SK-N-SH treated with all-trans-retinoic acid at 6 μM for 48 hours (cell line): ENCODE results near the gene GRB7.

Experiments
- BACH2 ChIP-seq: fragments of 250-450 bp; sonication (Bioruptor Pico); IDR thresholded peaks from 2 replicates; pipeline ENCODE4 v1.9.0; 2021; ENCODE audit warnings: mild to moderate bottlenecking, borderline replicate concordance
- ESRRG ChIP-seq: fragments of 250-450 bp; sonication (Bioruptor Pico); IDR thresholded peaks from 2 replicates; pipeline ENCODE4 v1.6.1; 2021; ENCODE audit warnings: mild to moderate bottlenecking
- ISL1 ChIP-seq: fragments of 250-450 bp; sonication (Bioruptor Pico); IDR thresholded peaks from 2 replicates; pipeline ENCODE4 v2.1.2; 2022; ENCODE audit warnings: mild to moderate bottlenecking, moderate library complexity
- OSR1 ChIP-seq: fragments of 250-450 bp; sonication (Bioruptor Pico); IDR thresholded peaks from 2 replicates; pipeline ENCODE4 v1.8.0; 2022; ENCODE audit warnings: moderate library complexity, mild to moderate bottlenecking, inconsistent platforms
- PPARA ChIP-seq: fragments of 250-450 bp; sonication (Bioruptor Pico); IDR thresholded peaks from 2 replicates; pipeline ENCODE4 v1.5.0; 2020; ENCODE audit warnings: mild to moderate bottlenecking, borderline replicate concordance
- ZFP3 ChIP-seq: fragments of 250-450 bp; sonication (Bioruptor Pico); IDR thresholded peaks from 2 replicates; pipeline ENCODE4 v1.5.0; 2020; ENCODE audit warnings: mild to moderate bottlenecking, moderate library complexity
- ZFP30 ChIP-seq: fragments of 450-650 bp; formaldehyde crosslinking; IDR thresholded peaks from 2 replicates; pipeline ENCODE4 v1.5.0; 2022; ENCODE audit warnings: mild to moderate bottlenecking, moderate library complexity
- ZNF565 ChIP-seq: fragments of 450-650 bp; formaldehyde crosslinking; conservative IDR thresholded peaks from 2 replicates; pipeline ENCODE4 v1.5.0; 2020; ENCODE audit warnings: low read depth, mild to moderate bottlenecking, moderate library complexity
- TF ChIP-seq, protein P1 (sequence below): fragments of 250-450 bp; sonication (Bioruptor Pico); IDR thresholded peaks from 2 replicates; pipeline ENCODE4 v1.8.0; 2020; ENCODE audit warnings: mild to moderate bottlenecking, moderate library complexity, borderline replicate concordance
- TF ChIP-seq, protein P2 (sequence below): fragments of 250-450 bp; sonication (Bioruptor Pico); IDR thresholded peaks from 2 replicates; pipeline ENCODE4 v1.8.0; 2021; ENCODE audit warnings: low read depth, mild to moderate bottlenecking, moderate library complexity, borderline replicate concordance
- TF ChIP-seq, protein P3 (sequence below): fragments of 250-450 bp; sonication (Bioruptor Pico); IDR thresholded peaks from 2 replicates; pipeline ENCODE4 v1.5.1; 2021; ENCODE audit warnings: mild to moderate bottlenecking, moderate library complexity

DNA sequence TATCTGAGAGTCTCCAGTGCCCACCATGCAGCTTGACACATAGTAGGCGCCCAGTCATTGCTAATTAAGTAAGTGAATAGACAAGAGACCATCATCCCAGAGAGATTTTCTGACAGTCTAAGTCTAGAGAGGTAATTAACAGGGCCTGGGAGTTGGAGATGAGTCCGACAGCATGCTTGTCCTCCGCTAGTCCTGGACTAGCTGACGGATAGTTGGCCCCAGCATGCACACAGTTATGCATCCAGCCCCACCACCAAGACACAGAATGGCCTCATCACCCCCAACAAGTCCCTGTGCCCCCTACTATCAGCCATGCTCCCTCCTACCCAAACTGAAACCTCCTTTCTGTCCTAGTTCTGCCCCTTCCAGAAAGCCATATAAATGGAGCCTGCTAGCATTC is 10.0 kb downstream of the GRB7 start:
- TF ChIP-seq, protein P1, sequence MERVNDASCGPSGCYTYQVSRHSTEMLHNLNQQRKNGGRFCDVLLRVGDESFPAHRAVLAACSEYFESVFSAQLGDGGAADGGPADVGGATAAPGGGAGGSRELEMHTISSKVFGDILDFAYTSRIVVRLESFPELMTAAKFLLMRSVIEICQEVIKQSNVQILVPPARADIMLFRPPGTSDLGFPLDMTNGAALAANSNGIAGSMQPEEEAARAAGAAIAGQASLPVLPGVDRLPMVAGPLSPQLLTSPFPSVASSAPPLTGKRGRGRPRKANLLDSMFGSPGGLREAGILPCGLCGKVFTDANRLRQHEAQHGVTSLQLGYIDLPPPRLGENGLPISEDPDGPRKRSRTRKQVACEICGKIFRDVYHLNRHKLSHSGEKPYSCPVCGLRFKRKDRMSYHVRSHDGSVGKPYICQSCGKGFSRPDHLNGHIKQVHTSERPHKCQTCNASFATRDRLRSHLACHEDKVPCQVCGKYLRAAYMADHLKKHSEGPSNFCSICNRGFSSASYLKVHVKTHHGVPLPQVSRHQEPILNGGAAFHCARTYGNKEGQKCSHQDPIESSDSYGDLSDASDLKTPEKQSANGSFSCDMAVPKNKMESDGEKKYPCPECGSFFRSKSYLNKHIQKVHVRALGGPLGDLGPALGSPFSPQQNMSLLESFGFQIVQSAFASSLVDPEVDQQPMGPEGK (CRISPR knock-in tag) = no peak
- TF ChIP-seq, protein P2, sequence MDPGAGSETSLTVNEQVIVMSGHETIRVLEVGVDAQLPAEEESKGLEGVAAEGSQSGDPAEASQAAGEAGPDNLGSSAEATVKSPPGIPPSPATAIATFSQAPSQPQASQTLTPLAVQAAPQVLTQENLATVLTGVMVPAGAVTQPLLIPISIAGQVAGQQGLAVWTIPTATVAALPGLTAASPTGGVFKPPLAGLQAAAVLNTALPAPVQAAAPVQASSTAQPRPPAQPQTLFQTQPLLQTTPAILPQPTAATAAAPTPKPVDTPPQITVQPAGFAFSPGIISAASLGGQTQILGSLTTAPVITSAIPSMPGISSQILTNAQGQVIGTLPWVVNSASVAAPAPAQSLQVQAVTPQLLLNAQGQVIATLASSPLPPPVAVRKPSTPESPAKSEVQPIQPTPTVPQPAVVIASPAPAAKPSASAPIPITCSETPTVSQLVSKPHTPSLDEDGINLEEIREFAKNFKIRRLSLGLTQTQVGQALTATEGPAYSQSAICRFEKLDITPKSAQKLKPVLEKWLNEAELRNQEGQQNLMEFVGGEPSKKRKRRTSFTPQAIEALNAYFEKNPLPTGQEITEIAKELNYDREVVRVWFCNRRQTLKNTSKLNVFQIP (CRISPR knock-in tag) = no peak
- TF ChIP-seq, protein P3, sequence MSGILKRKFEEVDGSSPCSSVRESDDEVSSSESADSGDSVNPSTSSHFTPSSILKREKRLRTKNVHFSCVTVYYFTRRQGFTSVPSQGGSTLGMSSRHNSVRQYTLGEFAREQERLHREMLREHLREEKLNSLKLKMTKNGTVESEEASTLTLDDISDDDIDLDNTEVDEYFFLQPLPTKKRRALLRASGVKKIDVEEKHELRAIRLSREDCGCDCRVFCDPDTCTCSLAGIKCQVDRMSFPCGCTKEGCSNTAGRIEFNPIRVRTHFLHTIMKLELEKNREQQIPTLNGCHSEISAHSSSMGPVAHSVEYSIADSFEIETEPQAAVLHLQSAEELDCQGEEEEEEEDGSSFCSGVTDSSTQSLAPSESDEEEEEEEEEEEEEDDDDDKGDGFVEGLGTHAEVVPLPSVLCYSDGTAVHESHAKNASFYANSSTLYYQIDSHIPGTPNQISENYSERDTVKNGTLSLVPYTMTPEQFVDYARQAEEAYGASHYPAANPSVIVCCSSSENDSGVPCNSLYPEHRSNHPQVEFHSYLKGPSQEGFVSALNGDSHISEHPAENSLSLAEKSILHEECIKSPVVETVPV (CRISPR knock-in tag) = no peak
- TF ChIP-seq ZFP30 (CRISPR knock-in tag) (no peak), ISL1 (CRISPR knock-in tag) (no peak), BACH2 (no peak), PPARA (CRISPR knock-in tag) (no peak), ZNF565 (CRISPR knock-in tag) (no peak), OSR1 (CRISPR knock-in tag) (no peak), ZFP3 (CRISPR knock-in tag) (no peak), ESRRG (no peak)
